NCI-H748 (cell line): ENCODE results near the gene BIRC2.
A peak's percentile ranks its signal among the peaks of the same experiment; 100 is the strongest.
"Not testable (repeated sequence)": the region's sequence is repeated elsewhere in the genome, so short reads cannot be mapped to it uniquely, and the experiment has no call there.

ENCODE experiments used
- DNase-seq: peaks from one replicate; lab custom pipeline; 2025; ENCODE audit not compliant: unreplicated experiment; lab: John Stamatoyannopoulos, UW

The BIRC2 gene

DNA sequence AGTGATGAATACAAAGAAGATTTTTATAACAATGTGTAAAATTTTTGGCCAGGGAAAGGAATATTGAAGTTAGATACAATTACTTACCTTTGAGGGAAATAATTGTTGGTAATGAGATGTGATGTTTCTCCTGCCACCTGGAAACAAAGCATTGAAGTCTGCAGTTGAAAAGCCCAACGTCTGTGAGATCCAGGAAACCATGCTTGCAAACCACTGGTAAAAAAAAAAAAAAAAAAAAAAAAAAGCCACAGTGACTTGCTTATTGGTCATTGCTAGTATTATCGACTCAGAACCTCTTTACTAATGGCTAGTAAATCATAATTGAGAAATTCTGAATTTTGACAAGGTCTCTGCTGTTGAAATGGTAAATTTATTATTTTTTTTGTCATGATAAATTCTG is 24.5 kb upstream of the BIRC2 start:
- no peak for DNase-seq

DNA sequence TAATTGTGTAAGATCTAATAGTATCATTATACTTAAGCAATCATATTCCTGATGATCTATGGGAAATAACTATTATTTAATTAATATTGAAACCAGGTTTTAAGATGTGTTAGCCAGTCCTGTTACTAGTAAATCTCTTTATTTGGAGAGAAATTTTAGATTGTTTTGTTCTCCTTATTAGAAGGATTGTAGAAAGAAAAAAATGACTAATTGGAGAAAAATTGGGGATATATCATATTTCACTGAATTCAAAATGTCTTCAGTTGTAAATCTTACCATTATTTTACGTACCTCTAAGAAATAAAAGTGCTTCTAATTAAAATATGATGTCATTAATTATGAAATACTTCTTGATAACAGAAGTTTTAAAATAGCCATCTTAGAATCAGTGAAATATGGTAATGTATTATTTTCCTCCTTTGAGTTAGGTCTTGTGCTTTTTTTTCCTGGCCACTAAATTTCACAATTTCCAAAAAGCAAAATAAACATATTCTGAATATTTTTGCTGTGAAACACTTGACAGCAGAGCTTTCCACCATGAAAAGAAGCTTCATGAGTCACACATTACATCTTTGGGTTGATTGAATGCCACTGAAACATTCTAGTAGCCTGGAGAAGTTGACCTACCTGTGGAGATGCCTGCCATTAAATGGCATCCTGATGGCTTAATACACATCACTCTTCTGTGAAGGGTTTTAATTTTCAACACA is 23.3 kb upstream of the BIRC2 start:
- DNase-seq = no peak

DNA sequence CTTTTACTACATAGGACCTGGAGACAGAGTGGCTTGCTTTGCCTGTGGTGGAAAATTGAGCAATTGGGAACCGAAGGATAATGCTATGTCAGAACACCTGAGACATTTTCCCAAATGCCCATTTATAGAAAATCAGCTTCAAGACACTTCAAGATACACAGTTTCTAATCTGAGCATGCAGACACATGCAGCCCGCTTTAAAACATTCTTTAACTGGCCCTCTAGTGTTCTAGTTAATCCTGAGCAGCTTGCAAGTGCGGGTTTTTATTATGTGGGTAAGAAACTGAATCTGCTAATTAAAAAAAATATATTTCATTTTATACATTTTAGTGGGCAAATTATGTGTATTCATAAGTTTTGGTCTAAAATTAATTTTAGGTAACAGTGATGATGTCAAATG is 21.9 kb upstream of the BIRC2 start:
- DNase-seq = no peak

- DNase-seq = no peak
Observed at GRCh38 chr11:102328748-102329147, 18.3 kb upstream of the BIRC2 start.

DNA sequence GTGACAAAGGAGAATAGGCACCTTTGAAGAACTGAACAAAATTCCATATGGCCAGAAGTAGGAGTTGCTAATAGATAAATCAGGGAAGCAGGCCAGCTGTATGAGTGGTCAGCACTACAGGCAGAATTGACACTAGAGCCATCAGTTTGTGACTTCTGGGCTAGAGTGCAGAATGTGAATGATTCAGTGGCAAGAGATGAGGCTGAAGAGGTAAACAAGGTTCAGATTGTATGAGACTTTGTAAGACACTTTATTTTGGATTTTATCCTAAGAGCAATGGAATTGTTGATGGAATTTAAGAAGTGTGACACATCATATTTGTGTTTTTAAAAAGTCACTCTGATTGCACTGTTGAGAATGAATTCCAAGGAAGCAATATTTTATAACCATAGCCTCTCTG is 16.8 kb upstream of the BIRC2 start:
- no peak for DNase-seq

DNA sequence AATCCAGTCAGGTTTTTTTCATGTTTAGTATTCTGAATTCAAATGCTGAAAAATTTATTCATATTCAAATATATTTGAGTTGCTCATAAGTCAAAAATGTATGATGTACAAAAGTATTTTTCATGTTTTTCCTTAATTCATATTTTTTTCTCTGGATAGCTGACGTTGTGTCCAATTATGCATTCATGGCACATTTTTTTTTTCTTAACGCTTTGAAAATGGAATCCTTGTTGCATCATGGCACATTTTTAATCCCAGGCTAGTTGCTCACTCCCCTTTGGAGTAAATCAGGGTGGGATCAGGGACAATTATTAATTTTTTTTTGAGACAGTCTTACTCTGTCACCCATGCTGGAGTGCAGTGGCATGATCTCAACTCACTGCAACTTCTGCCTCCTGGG is 15.7 kb upstream of the BIRC2 start:
- no peak for DNase-seq

- no peak for DNase-seq
Observed at GRCh38 chr11:102332611-102332994, 14.4 kb upstream of the BIRC2 start.

- no peak for DNase-seq
Observed at GRCh38 chr11:102338479-102339010, 8.5 kb upstream of the BIRC2 start.

DNA sequence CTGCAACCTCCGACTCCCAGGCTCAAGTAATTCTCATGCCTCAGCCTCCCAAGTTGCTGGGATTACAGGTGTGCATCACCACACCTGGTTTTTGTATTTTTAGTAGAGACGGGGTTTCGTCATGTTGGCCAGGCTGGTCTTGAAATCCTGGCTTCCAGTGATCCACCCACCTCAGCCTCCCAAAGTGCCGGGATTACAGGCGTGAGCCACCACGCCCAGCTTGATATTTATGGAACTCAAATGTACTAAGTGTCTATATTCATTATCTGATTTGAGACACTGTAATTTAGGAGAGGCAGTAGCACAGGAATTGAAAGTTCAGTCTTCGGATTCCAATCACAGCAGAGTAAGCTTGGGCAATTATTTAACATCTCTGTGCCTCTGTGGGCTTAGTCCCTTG is 5.7 kb upstream of the BIRC2 start:
- DNase-seq = not testable (repeated sequence)

- peak; percentile 78 for DNase-seq
Observed at GRCh38 chr11:102341844-102342318, 5.1 kb upstream of the BIRC2 start.

GRCh38 chr11:102343809-102344208 is 3.2 kb upstream of the BIRC2 start:
- DNase-seq = no peak

- DNase-seq = no peak
Observed at GRCh38 chr11:102345904-102346303, 1.1 kb upstream of the BIRC2 start.

- DNase-seq = no peak
Observed at GRCh38 chr11:102346456-102346747, 612 bp upstream of the BIRC2 start.

DNA sequence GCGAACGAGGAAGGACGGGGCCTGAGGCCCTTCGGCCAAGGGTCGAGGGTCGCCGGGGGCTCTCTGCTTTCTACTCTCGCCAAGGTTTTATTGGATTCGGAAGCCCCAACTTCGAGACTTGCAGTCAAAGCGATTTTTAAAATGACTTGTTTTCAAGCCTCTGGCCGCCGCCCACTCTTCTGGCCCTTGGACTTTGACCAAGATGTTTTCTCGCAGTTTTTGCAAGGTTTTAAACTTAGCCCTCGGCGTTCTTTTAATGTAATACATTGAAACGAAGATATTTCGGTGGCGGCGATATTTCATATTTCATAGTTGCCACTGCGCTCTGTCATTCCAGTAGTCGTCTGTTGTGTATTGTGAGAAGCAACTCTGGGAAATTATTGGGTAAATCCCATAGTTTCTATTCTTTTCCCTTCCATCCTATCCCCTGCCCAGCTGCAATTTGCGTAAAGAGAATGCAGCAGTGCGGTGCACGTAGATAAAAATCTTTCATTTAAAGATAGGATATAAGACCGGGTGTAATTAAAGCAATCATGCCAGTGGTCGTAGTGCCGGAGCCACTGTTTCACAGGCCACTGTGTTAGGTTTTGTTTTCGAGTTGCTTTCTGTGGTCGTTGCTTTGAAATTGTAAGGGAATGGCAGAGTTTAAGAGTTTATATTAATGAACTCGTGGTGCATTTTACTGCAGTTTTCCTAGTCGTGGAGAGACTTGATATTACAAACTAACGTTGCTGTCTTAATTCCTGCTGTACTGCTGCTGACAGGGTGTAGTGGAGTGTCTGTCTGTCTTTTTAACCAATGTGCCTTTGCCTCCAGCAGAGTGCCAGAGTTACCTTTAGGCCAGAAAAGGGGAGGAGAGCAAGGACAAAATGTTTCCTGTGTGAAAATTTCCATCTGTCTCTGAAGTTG is 702 bp downstream of the BIRC2 start:
- peak; percentile 35 for DNase-seq

GRCh38 chr11:102357116-102357515 is 10.1 kb downstream of the BIRC2 start:
- no peak for DNase-seq

GRCh38 chr11:102359372-102359771 is 12.4 kb downstream of the BIRC2 start:
- DNase-seq = no peak

DNA sequence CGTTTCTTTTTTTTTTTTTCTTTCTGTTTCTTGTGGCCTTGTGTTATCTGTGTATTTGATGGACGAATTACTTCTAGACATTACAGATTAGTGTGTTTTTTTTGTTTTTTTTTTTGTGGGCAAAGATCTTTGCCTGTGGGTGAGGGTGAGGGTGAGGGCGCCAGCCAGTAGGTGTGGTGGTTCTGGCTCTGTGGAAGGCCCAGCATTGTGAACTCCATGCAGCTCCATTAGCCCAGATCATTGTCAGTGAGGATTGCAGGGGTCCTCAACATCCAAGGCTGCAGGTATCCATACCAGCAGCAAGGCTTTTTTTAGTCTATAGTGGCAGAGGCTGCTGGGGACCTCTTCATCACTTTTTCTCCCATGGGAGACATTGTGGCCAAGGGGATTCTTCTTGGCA is 13.7 kb downstream of the BIRC2 start:
- no peak for DNase-seq

- DNase-seq = no peak
Observed at GRCh38 chr11:102361086-102362031, 14.3 kb downstream of the BIRC2 start.

DNA sequence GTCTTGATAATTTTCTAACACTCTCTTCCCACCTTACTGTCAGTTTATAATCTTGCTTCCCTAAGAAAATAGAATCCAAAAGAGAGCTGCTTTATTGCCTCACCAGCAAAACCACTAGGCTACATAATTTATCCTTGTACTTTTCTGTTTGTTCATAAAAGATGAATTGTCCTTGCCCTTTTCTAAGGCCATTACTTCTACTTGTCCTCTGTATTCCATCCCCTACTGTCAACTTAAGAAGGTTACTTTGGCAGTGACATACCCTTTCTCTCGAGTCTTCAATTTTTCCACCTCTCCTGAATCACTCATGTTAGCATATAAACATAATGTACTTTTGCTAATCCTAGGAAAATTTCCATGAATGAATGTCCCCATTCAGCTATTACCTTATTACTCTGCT is 18.0 kb downstream of the BIRC2 start:
- DNase-seq = no peak

DNA sequence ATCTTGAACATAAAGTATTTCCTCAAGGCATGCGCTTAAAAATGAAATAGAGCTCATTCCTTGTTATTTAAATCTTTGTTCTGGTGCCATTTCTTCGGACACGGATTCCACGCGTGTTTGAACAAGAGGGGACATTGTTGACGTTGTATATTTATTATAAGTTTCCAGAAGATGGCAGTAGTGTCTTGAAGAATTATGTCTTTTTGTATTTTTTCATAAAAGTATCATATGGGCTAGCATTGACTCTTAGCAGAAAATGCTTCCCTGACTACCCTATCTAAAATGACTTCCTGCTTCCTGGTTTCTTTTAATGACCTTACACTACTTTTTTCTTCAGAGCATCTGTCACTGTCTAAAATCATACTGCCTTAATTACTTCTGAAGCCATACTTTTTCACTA is 20.4 kb downstream of the BIRC2 start:
- peak; percentile 11 for DNase-seq

DNA sequence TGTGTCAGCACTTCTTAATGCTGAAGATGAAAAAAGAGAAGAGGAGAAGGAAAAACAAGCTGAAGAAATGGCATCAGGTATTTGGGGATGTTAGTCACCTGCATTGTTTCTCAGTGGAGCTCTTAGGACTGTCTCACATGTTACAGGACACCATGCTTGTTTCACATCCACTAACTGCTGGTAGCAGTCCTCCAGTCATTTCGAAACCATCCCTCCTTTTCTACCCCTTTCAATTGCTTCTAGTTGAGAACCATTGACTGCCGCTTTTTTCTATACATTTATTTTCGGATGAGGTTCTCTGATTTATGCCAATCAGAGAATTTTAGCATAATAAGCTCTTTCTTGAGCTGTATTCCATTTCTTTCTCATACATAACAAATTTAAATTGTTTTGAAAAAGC is 21.5 kb downstream of the BIRC2 start:
- no peak for DNase-seq
